Osteocyte (in vitro differentiated cells): ENCODE measurements around the gene LY86. TPM values are rescaled to one million over a fixed set of nuclear protein-coding genes. Genes with fewer than 3 reads are reported as not detected.

ENCODE experiments used
- DNase-seq: peaks from one replicate; pipeline ENCODE4 v3.0.0; 2021; ENCODE audit warnings: mixed read lengths; ENCODE audit not compliant: unreplicated experiment; ENCODE audit errors: extremely low spot score
- H3K27ac Mint-ChIP-seq: one replicate; pipeline ENCODE4 v1.8.0; 2021; ENCODE audit warnings: mild to moderate bottlenecking, mixed read lengths; ENCODE audit not compliant: unreplicated experiment
- H3K27me3 Mint-ChIP-seq: one replicate; pipeline ENCODE4 v1.8.0; 2021; ENCODE audit warnings: mixed read lengths; ENCODE audit not compliant: unreplicated experiment
- H3K36me3 Mint-ChIP-seq: one replicate; pipeline ENCODE4 v1.8.0; 2021; ENCODE audit warnings: mixed read lengths; ENCODE audit not compliant: unreplicated experiment
- H3K4me1 Mint-ChIP-seq: one replicate; pipeline ENCODE4 v1.8.0; 2021; ENCODE audit warnings: mixed read lengths; ENCODE audit not compliant: unreplicated experiment
- H3K4me3 Mint-ChIP-seq: one replicate; pipeline ENCODE4 v1.8.0; 2021; ENCODE audit warnings: mild to moderate bottlenecking, moderate library complexity, mixed read lengths; ENCODE audit not compliant: unreplicated experiment
- H3K9me3 Mint-ChIP-seq: one replicate; pipeline ENCODE4 v1.8.0; 2021; ENCODE audit warnings: mixed read lengths; ENCODE audit not compliant: unreplicated experiment
- total RNA-seq: library from RNA; stranded (reverse); gene quantifications from 2 replicates; pipeline ENCODE4 v1.2.1, GENCODE V29; 2021
- TF ChIP-seq, protein P1 (sequence below): fragments of 200-600 bp; sonication (generic); IDR thresholded peaks from 2 replicates; pipeline ENCODE4 v1.5.0; 2021; ENCODE audit warnings: antibody characterized with exemption, mild to moderate bottlenecking, moderate library complexity

Gene LY86
- total RNA-seq, 1 donor from 2014 or later: not detected

DNA sequence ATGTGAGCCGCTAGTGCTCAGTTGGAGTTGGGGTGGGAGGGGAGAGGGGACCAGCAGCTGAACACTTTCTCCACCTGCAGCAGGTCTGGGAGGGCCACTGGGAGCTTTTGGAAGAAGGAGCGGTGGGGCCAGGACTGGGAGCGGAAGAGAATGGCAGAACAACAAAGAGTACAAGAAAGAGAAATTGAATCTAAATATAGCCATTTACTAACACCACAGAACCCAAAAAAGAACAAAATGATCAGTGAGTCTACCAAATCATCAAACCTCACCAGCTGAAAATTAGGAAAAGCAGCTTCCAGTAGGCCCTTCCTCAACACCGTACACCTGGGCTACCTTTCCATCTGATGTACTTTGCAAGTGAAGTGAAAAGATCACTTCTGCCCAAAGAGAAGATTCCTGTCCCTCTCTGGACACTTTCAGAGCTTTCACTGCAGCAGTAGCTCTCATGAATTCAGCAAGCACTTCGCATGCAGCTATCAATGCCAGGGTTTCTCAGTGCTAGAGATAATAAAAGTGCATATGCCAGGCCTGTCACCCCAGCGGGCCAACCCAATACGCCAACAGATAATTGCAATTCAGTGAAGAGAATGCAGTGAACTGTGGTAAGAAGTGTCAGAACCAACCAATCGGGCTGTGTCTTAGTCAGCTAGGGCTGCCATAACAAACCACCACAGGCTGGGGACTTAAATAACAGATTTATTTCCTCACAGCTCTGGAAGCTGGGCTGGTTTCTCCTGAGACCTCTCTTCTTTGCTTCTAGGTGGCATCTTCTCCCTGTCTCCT, 597 bp downstream of the LY86 start:
- Mint-ChIP-seq H3K27me3 (no peaks in the 10 kb centered on the region), H3K4me3 (no peak overlapping the region), H3K4me1 (no peaks in the 10 kb centered on the region), H3K27ac (no peak overlapping the region), H3K36me3 (no peaks in the 10 kb centered on the region), H3K9me3 (no peaks in the 10 kb centered on the region)
- TF ChIP-seq, protein P1, sequence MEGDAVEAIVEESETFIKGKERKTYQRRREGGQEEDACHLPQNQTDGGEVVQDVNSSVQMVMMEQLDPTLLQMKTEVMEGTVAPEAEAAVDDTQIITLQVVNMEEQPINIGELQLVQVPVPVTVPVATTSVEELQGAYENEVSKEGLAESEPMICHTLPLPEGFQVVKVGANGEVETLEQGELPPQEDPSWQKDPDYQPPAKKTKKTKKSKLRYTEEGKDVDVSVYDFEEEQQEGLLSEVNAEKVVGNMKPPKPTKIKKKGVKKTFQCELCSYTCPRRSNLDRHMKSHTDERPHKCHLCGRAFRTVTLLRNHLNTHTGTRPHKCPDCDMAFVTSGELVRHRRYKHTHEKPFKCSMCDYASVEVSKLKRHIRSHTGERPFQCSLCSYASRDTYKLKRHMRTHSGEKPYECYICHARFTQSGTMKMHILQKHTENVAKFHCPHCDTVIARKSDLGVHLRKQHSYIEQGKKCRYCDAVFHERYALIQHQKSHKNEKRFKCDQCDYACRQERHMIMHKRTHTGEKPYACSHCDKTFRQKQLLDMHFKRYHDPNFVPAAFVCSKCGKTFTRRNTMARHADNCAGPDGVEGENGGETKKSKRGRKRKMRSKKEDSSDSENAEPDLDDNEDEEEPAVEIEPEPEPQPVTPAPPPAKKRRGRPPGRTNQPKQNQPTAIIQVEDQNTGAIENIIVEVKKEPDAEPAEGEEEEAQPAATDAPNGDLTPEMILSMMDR: no peak
- peak; percentile 21 for DNase-seq

DNA sequence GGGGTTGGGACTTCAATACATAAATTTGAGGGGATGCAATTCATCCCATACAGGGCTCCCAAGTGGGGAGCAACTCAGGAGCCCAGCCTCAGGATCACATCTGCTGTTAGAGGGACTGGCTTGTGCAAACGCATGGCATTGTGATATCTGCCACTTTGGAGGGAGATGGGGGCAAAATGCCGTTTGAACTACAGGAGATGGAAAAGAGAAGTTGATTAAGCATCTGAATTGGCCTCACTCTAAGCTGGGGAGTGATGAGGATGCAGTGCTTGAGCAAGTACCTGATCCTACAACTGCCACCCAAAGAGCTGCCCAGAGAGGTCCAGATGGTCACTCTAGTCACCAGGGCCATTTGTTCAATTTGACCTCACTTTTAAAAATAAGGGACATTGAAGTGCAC, 2.0 kb downstream of the LY86 start:
- Mint-ChIP-seq H3K4me1 (no peaks in the 10 kb centered on the region), H3K9me3 (no peaks in the 10 kb centered on the region), H3K27ac (no peak overlapping the region), H3K27me3 (no peaks in the 10 kb centered on the region), H3K4me3 (no peak overlapping the region), H3K36me3 (no peaks in the 10 kb centered on the region)
- TF ChIP-seq, protein P1: no peak
- DNase-seq: no peak

DNA sequence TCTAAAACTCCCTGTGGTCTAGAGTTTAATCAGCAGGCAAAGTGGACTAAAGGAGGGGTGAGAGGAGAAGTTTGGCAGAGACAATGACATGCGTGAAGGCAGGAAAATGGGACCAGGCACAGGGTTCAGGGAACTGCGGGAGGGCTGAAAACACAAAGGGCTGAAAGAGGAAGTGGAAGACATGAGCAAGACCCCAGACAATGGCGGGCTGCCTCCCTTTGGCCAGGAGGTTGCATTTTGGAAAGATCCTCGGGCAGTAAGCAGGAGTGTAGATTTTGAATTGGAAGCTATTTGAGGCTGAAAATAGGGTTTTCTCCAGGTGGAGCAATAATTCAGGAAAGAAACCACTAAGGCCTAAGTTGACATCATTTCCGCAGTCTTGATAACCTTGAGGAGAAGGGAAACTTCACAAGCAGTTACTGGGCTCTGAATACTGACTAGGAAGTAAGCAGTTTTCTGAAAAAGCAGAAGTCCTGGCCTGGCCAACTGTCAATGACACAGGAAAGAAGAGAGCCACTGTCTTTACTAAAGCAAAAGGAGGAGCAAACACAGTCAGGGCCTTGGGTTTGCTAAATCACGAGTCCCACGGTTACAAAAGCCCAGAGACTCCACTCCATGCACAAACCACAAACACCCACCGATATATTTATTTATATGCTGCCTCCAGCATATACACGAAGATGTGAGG, 3.4 kb downstream of the LY86 start:
- Mint-ChIP-seq H3K27ac (no peak overlapping the region), H3K36me3 (no peaks in the 10 kb centered on the region), H3K4me1 (no peaks in the 10 kb centered on the region), H3K9me3 (no peaks in the 10 kb centered on the region), H3K4me3 (no peak overlapping the region), H3K27me3 (no peaks in the 10 kb centered on the region)
- peak; percentile 60 for DNase-seq
- TF ChIP-seq, protein P1: no peak

DNA sequence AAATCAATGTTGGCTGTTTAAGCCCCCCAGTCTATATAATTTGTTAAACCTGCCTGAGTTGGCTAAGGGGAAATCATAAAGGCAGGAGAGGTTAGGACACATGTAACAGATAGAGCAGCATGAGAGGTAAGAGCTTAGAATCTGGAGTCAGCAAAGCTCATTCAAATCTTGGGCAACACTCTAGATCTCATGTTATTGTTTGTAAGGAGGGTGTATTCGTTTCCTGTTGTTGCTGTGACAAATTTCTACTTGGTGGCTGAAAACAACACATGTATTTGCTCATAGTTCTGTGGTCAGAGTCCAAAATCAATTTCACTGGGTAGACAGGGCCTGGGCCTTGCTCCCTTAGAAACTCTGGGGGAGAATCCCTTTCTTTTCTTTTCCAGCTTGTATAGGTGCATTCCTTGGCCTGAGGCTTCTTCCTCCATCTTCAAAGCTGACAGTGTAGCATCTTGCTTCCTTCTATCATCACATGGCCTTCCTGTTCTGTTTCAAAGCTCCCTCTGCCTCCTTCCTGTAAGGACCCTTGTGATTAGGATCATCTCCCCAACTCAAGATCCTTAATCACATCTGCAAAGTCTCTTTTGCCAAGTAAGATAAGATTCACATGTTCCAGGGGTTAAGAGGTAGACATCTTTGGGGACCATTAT, 4.4 kb downstream of the LY86 start:
- Mint-ChIP-seq H3K36me3 (no peaks in the 10 kb centered on the region), H3K4me3 (no peak overlapping the region), H3K4me1 (no peaks in the 10 kb centered on the region), H3K27me3 (no peaks in the 10 kb centered on the region), H3K27ac (no peak overlapping the region), H3K9me3 (no peaks in the 10 kb centered on the region)
- peak; percentile 21 for DNase-seq
- TF ChIP-seq, protein P1: no peak
